Spleen (tissue), 11 donors: ENCODE data around the gene ANKK1. TPM values are rescaled to one million over a fixed set of nuclear protein-coding genes. Genes with fewer than 3 reads are reported as not detected.

Source experiments
- DNase-seq: peaks from one replicate; pipeline ENCODE4 v3.0.0-alpha.2; 2020
- H3K27ac ChIP-seq, 8 donors: fragments of 200-600 bp; sonication (generic) in 7 of 8; 1 replicate in 4 of 8; 2 replicates in 4 of 8; pipeline versions ENCODE4 v1.5.0 to v1.8.0; 2016 to 2021; ENCODE audit warnings: inconsistent platforms in 4 of 8, mild to moderate bottlenecking in 4 of 8, moderate library complexity in 1 of 8
- H3K27me3 ChIP-seq, 7 donors: fragments of 200-600 bp; sonication (generic) in 6 of 7; replicated peaks in 1 of 7; 1 replicate in 4 of 7; 2 replicates in 3 of 7; pipeline versions ENCODE4 v1.5.0 to v1.8.0; 2016 to 2021; ENCODE audit warnings: inconsistent platforms in 3 of 7, mild to moderate bottlenecking in 1 of 7
- H3K36me3 ChIP-seq, 6 donors: fragments of 200-600 bp; sonication (generic) in 5 of 6; 1 replicate in 4 of 6; 2 replicates in 2 of 6; pipeline versions ENCODE4 v1.5.0 to v1.8.0; 2016 to 2021; ENCODE audit warnings: inconsistent platforms in 2 of 6
- H3K4me1 ChIP-seq, 6 donors: fragments of 200-600 bp; sonication (generic) in 5 of 6; 1 replicate in 3 of 6; 2 replicates in 3 of 6; pipeline versions ENCODE4 v1.5.0 to v1.8.0; 2016 to 2021; ENCODE audit warnings: inconsistent platforms in 3 of 6
- H3K4me3 ChIP-seq, 8 donors: fragments of 200-600 bp; sonication (generic) in 7 of 8; 1 replicate in 4 of 8; 2 replicates in 4 of 8; pipeline versions ENCODE4 v1.5.0 to v1.8.0; 2016 to 2021; ENCODE audit warnings: inconsistent platforms in 4 of 8, mild to moderate bottlenecking in 4 of 8, moderate library complexity in 2 of 8
- H3K9me3 ChIP-seq, 8 donors: fragments of 200-600 bp; sonication (generic) in 7 of 8; 1 replicate in 4 of 8; 2 replicates in 4 of 8; pipeline versions ENCODE4 v1.5.0 to v1.8.0; 2016 to 2021; ENCODE audit warnings: inconsistent platforms in 4 of 8
- POLR2A ChIP-seq, 3 donors: fragments of 450-650 bp; IDR thresholded peaks; one replicate each; pipeline ENCODE4 v1.5.1; 2017; ENCODE audit warnings: antibody characterized with exemption in 3 of 3, mild to moderate bottlenecking in 1 of 3
- POLR2AphosphoS5 ChIP-seq, 3 donors: sonication (generic); formaldehyde crosslinking; IDR thresholded peaks; one replicate each; pipeline ENCODE4 v1.5.1; 2017; ENCODE audit warnings: antibody characterized with exemption in 3 of 3
- WGBS, 5 donors: extraction: QIAGEN DNeasy Blood & Tissue Kit in 3 of 5; methylation state at CpG; one replicate each; pipeline versions ENCODE4 v1.1.5 to v1.1.7; 2013 to 2018; 5-methylcytosine and 5-hydroxymethylcytosine counted together
- intact Hi-C: fragments of 100-400 bp; cut with DNase I; formaldehyde crosslinking; loops from one replicate; pipeline ENCODE4 v1.15.0; 2023; ENCODE audit warnings: low total_unique reads
- polyA plus RNA-seq, 3 donors: library from polyadenylated mRNA; stranded (reverse); fragments of 200-250 nt; gene quantifications; one replicate each; pipeline ENCODE4 v1.2.1, GENCODE V29; 2013
- total RNA-seq, 7 donors: library from RNA; depleted of rRNA in 3 of 7; stranded (reverse); fragments of >200 nt in 3 of 7; fragmentation: NEBNext Ultra II Directional in 4 of 7; extraction: Animal tissue kit (Norgen Biotek cat#: 25700) in 4 of 7; gene quantifications; one replicate each; pipeline versions ENCODE4 v1.1.0 to v1.2.1, GENCODE V29; 2016 to 2021
- TF ChIP-seq, protein P1 (sequence below), 11 experiments: fragments of 200-600 bp in 7 of 11; fragments of 450-650 bp in 4 of 11; sonication (generic) in 4 of 11; IDR thresholded peaks in 8 of 11; conservative IDR thresholded peaks in 3 of 11; 1 replicate in 7 of 11; 2 replicates in 4 of 11; pipeline versions ENCODE4 v1.4.0 to v1.8.0; 2016 to 2021; ENCODE audit warnings: antibody characterized with exemption in 11 of 11, inconsistent platforms in 4 of 11, mild to moderate bottlenecking in 1 of 11
- donor health status: healthy with polysubstance abuse.
- donor health status: DM: no; HTN: no; CAD: no; lungs with moderate emphysema.
- donor health status: DM: no; HTN: no; CAD: no.
- donor health status: Bipolar disorder and iron deficiency.
- donor health status: healthy.
- donor health status: DM: no; HTN: no; CAD: no.
- donor health status: DM: yes; HTN: yes; CAD: no.

ANKK1 gene
- total and polyA plus RNA-seq, 10 donors, result 0.26 to 2.0 (median 0.65) TPM

DNA sequence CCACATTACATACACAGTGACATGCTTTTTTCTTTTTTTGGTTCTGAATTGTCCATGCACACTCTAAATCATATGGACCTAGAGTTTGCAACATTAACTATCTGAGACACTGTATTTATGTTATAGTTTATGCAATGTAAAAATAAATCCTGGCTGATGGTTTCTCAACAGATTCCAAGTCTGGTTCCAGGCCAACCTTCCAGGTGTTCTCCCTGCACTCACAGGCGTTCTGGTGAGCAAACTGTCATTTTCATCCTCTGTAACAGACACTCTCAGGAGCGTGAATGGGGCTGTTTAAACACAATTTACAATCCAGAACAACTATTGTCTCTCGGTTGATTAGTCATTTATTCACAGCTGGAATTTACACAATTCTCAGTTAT is 36.5 kb upstream of the ANKK1 start:
- 84 to 93% (median 88%) methylated on average over 3 of the region's 3 CpGs for WGBS, 5 donors
- Histone ChIP-seq H3K36me3 (peaks cover 0 to 83% (median 45%) of the 10 kb centered on the region in 6 donors), H3K4me3 (no peak overlapping the region), H3K9me3 (peaks cover 0 to 23% (median 17%) of the 10 kb centered on the region in 8 donors), H3K27ac (no peak overlapping the region), H3K27me3 (no peaks in the 10 kb centered on the region), H3K4me1 (no peaks in the 10 kb centered on the region)
- intact Hi-C loops, result no loop called here
- TF ChIP-seq, protein P1, sequence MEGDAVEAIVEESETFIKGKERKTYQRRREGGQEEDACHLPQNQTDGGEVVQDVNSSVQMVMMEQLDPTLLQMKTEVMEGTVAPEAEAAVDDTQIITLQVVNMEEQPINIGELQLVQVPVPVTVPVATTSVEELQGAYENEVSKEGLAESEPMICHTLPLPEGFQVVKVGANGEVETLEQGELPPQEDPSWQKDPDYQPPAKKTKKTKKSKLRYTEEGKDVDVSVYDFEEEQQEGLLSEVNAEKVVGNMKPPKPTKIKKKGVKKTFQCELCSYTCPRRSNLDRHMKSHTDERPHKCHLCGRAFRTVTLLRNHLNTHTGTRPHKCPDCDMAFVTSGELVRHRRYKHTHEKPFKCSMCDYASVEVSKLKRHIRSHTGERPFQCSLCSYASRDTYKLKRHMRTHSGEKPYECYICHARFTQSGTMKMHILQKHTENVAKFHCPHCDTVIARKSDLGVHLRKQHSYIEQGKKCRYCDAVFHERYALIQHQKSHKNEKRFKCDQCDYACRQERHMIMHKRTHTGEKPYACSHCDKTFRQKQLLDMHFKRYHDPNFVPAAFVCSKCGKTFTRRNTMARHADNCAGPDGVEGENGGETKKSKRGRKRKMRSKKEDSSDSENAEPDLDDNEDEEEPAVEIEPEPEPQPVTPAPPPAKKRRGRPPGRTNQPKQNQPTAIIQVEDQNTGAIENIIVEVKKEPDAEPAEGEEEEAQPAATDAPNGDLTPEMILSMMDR (IDR thresholded peaks at IDR 0.05 in 8 of 11, conservative IDR thresholded peaks at IDR 0.05 in 3 of 11), result no peak
- no peak for TF ChIP-seq POLR2A (IDR thresholded peaks at IDR 0.05)
- TF ChIP-seq POLR2AphosphoS5 (IDR thresholded peaks at IDR 0.05), result no peak
- no peak for DNase-seq

DNA sequence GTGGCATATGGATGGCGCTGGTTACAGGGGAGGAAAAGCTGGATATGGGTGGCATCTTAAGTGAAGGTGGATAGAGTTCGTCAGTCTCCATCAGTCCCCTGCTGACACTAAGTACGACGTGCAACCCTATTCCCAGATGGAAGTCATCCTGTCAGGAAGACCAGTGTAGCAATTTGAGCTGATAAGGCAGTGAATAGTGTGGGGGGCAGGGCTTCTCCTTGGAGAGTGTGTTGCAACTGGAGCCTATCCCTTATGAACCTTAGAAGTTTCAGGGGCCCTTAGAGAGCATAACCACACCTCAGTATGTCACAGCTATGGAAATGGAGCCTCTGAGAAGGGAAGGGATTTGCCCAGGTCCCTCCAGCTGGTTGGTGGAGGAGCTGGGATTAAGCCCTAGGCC is 36.1 kb upstream of the ANKK1 start:
- no peaks in the 10 kb centered on the region for H3K27me3 ChIP-seq
- no peak overlapping the region for H3K4me3 ChIP-seq
- no peak for DNase-seq
- H3K9me3 ChIP-seq, result peaks cover 4 to 27% (median 21%) of the 10 kb centered on the region in 8 donors
- intact Hi-C loops, result no loop called here
- H3K36me3 ChIP-seq, result peaks cover 0 to 84% (median 49%) of the 10 kb centered on the region in 6 donors
- no peaks in the 10 kb centered on the region for H3K4me1 ChIP-seq
- TF ChIP-seq POLR2AphosphoS5 (IDR thresholded peaks at IDR 0.05), result no peak
- TF ChIP-seq POLR2A (IDR thresholded peaks at IDR 0.05), result no peak
- TF ChIP-seq, protein P1 (IDR thresholded peaks at IDR 0.05 in 8 of 11, conservative IDR thresholded peaks at IDR 0.05 in 3 of 11), result no peak
- 89 to 95% (median 90%) methylated on average over 4 of the region's 4 CpGs for WGBS, 5 donors
- H3K27ac ChIP-seq, result no peak overlapping the region

DNA sequence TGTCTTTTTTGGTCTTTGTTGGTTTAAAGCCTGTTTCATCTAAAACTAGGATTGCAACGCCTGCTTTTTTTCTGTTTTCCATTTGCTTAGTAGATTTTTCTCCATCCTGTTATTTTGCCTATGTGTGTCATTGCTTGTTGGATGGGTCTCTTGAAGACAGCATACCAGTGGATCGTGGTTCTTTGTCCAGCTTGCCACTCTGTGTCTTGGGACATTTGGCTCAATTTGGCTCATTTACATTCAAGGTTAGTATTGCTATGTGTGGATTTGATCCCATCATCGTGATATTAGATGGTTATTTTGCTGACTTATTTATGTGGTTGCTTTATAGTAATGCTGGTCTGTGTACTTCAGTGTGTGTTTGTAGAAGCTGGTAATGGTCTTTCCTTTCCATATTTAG is 31.4 kb upstream of the ANKK1 start:
- H3K36me3 ChIP-seq, result peaks cover 3 to 100% (median 71%) of the 10 kb centered on the region in 6 donors
- intact Hi-C loops, result no loop called here
- no peak for TF ChIP-seq POLR2A (IDR thresholded peaks at IDR 0.05)
- TF ChIP-seq, protein P1 (IDR thresholded peaks at IDR 0.05 in 8 of 11, conservative IDR thresholded peaks at IDR 0.05 in 3 of 11), result no peak
- no peak for TF ChIP-seq POLR2AphosphoS5 (IDR thresholded peaks at IDR 0.05)

DNA sequence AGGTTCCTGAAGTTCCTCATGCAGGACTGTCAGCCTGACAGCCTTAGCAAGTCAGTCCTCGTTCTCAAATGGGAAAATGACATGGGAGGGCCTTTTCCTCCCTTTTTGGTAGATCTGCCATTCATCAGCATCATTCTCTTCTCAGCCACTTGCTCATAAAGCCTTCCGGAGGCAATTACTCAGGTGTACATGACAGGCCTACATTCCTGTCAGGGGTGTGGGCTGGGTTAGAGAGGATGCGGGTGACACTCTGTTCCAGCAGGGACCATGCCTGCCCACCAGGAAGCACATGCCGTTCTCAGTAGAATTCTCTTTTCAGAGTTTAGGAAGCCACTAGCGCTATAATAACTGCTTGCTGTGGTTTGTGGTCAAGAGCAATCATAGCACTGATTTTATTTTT is 24.2 kb upstream of the ANKK1 start:
- DNase-seq, result no peak
- H3K9me3 ChIP-seq, result no peaks in the 10 kb centered on the region
- TF ChIP-seq, protein P1 (IDR thresholded peaks at IDR 0.05 in 8 of 11, conservative IDR thresholded peaks at IDR 0.05 in 3 of 11), result no peak
- TF ChIP-seq POLR2AphosphoS5 (IDR thresholded peaks at IDR 0.05), result no peak
- TF ChIP-seq POLR2A (IDR thresholded peaks at IDR 0.05), result no peak
- H3K4me1 ChIP-seq, result no peaks in the 10 kb centered on the region
- no peak overlapping the region for H3K27ac ChIP-seq
- H3K27me3 ChIP-seq, result no peaks in the 10 kb centered on the region
- H3K4me3 ChIP-seq, result no peak overlapping the region
- intact Hi-C loops, result no loop called here
- WGBS, 5 donors, result 45 to 67% (median 49%) methylated on average over 5 of the region's 5 CpGs
- peaks cover 6 to 100% (median 64%) of the 10 kb centered on the region in 6 donors for H3K36me3 ChIP-seq

More for the DNA sequence above, 31.4 kb upstream of the ANKK1 start:
- Histone ChIP-seq H3K9me3 (peaks cover 5 to 35% (median 29%) of the 10 kb centered on the region in 8 donors), H3K4me3 (no peak overlapping the region), H3K27me3 (no peaks in the 10 kb centered on the region), H3K27ac (no peak overlapping the region), H3K4me1 (no peaks in the 10 kb centered on the region)
- no peak for DNase-seq
- 91 to 96% (median 92%) methylated on average over 3 of the region's 3 CpGs for WGBS, 5 donors
